GM21786 (cell line): ENCODE data around the gene LRMDA.

Experiments used
- ATAC-seq: cut with Tn5 transposase; IDR thresholded peaks from one replicate; pipeline ENCODE4 v1.9.1; 2021; ENCODE audit not compliant: unreplicated experiment

Gene LRMDA

DNA sequence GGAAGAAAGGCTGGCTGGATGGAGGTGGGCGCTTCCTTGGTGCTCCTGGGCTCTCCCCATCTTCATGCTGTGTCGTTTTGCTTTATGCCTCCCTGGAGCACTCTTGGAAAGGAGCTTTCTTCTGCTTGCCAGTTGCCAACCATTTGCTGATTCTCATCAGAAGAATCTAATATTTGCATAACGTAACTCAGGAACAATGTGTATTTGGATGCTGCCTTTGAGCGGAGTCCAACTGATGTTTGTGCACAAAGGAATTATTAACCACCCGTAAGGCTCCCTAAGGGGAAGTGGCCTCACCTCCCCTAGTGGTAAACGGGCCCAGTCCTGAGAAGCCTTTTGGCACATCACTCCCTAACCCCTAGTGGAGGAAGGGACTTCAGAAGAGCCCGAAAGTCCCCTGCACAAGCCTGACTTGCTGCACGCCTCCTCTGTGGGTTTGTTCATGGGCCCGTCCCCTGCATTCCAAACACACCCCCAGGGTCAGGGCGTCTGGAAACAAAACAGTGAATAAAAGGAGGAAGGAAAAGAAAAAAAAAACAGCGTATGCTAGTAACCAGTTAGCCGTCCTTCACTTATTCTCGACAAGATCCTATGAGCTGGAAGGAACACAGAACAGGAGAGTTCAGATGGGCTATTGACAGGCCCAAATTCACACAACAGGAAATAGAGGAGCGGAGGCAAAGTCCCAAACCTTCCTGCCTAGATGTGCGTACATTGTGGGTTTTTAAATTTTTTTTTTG lies 602.2 kb downstream of the LRMDA start:
- ATAC-seq = no peak

GRCh38 chr10:76034353-76035205 lies 603.2 kb downstream of the LRMDA start:
- no peak for ATAC-seq

- no peak for ATAC-seq
Measured at GRCh38 chr10:76035206-76036110, 604.0 kb downstream of the LRMDA start.

DNA sequence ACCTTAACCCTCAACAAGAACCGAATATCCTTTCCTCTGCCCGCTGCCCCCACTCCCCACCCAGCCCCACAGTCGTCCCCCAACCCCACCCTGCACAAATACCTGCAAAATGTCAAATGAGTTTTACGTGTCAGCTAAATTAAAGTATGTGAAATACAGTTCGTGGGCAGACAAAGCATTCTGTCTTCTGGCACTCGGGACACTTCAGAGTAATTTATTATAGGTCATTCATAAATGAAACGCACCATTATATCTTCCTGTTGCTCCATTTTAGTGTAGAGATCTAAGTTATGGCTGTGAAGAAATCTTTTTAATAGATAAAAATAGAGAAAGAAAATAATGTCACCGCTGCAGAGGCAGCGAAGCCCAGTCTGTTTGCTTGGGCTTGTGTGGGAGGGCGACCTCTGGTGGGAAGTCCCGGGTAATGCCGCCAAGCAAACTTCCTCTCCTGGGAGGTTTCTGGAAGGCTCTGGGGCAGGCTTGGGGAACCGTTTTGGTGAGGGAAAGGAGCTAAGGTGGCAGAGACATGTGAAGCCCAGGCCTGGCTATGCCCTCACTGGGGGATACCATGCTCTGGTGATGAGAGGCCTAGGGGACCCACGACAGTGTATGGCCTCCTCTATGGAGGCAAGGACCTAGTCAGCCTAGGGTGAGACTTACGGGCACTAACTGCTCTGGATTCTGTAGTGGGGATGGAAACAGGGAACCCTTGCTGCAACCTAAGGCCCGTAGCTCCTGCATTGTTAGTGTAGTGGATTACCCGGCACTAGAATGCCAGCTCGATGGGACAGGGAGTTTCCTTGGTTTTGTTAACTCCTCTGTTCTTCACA lies 604.9 kb downstream of the LRMDA start:
- ATAC-seq = peak; percentile 81

GRCh38 chr10:76036962-76037361 lies 605.5 kb downstream of the LRMDA start:
- ATAC-seq = no peak

DNA sequence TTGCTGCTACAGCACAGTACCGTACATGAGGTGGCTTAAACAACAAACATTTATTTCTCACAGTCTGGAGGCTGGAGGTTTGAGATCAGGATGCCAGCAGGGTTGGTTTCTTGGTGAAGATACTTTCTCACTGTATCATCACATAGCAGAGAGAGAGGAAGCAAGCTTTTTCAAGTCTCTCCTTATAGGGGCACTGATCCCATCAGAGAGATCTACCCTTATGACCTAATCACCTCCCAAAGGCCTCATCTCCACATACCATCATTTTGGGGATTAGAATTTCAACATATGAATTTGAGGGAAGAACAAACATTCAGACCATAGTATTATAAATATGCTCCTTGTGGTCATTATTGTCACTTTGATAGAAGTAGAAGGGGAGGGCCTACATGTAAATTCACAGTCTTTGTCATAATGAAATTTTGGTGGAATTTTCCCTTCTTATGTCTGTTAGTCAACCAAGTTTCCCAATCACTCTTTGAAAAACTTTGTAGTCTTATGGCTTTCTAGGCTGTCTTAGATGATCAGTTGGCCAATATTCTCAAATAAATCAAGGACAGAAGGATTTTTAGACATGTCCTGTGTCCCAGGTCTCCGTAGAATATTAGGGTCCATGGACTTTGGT lies 606.2 kb downstream of the LRMDA start:
- no peak for ATAC-seq

- ATAC-seq = no peak
Measured at GRCh38 chr10:76038696-76039095, 607.3 kb downstream of the LRMDA start.

GRCh38 chr10:76040107-76040829 lies 608.8 kb downstream of the LRMDA start:
- ATAC-seq = no peak

- ATAC-seq = no peak
Measured at GRCh38 chr10:76040830-76041220, 609.4 kb downstream of the LRMDA start.

- no peak for ATAC-seq
Measured at GRCh38 chr10:76041551-76041950, 610.1 kb downstream of the LRMDA start.

DNA sequence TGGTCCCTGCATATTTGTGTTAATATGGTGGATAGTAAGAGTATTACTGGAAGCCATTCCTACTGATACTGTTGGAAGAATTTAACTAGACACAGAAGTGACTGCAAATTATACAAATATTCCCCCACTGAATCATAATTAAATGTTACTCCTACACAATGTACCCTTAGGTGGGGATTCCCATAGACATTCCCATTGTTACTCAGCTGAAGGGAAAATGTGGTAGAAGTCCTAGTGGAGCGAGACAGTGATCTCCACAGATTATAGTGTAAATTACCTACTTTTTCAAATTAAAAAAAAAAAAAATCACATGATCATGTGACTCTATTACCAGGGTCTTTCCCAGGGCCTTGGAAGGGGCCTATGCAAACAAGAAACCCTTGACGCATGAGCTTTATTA lies 611.8 kb downstream of the LRMDA start:
- no peak for ATAC-seq

DNA sequence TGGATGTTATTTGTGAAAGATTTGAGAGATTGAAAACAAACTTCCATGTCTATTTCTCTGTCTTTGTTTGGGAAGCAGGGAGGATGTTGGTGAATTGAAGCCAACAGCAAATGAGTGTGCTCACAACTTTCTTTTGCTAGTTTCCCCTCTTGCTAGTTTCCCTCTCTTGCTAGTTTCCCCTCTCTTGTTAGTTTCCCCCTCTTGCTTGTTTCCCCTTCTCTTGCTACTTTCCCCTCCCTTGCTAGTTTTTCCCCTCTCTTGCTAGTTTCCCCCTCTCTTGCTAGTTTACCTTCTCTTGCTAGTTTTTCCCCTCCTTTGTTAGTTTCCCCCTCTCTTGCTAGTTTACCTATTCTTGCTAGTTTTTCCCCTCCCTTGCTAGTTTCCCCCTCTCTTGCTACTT lies 613.3 kb downstream of the LRMDA start:
- ATAC-seq = no peak

- ATAC-seq = no peak
Measured at GRCh38 chr10:76045174-76045573, 613.8 kb downstream of the LRMDA start.

GRCh38 chr10:76047521-76047920 lies 616.1 kb downstream of the LRMDA start:
- ATAC-seq = no peak

DNA sequence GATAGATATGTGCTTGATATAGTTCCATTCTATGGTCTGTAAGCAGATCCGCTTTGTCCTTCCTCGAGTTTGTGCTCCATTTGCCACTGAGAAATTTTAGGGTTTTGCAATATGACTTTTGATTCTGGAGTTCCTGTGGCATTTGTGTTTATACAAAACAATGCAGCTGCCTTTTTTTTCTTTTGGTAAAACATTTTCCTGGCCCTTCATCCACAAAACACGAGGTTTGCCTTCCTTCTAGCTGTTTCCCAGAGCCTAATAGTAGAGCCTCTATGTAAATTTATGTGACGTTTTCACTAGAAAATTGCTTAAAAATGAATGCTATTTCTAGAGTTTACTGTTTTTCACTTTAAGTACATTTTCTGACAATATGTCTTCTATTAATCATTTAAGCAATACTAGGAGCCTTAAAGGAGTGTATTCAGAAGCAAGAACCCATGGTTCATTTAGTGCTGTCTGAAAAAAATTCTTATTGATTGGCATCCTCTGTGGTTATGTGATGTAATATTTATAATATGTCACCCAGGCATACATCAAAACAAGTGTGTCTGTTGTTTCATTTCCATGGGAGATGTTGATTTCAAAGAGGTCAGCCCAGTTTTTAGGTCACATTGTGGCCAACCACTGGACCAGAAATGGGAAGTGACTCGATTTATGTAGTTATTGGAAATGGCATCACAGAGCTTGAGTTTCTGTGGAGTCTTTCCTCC lies 618.3 kb downstream of the LRMDA start:
- no peak for ATAC-seq

DNA sequence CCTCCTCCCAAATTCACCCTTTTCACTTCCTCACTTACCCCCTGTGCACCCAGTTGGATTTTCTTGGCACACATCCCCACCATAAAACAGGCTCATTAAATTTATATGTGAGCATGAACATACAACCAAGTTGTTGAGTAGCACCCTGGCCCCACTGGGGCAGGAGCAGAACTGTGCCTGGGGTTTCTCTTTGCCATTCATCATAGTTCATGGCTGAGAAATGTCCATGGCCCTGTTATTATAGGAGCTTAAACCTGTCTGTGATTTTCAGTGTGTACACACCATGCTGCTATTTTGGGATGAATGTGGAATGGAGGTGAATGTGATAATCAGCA lies 618.8 kb downstream of the LRMDA start:
- no peak for ATAC-seq

DNA sequence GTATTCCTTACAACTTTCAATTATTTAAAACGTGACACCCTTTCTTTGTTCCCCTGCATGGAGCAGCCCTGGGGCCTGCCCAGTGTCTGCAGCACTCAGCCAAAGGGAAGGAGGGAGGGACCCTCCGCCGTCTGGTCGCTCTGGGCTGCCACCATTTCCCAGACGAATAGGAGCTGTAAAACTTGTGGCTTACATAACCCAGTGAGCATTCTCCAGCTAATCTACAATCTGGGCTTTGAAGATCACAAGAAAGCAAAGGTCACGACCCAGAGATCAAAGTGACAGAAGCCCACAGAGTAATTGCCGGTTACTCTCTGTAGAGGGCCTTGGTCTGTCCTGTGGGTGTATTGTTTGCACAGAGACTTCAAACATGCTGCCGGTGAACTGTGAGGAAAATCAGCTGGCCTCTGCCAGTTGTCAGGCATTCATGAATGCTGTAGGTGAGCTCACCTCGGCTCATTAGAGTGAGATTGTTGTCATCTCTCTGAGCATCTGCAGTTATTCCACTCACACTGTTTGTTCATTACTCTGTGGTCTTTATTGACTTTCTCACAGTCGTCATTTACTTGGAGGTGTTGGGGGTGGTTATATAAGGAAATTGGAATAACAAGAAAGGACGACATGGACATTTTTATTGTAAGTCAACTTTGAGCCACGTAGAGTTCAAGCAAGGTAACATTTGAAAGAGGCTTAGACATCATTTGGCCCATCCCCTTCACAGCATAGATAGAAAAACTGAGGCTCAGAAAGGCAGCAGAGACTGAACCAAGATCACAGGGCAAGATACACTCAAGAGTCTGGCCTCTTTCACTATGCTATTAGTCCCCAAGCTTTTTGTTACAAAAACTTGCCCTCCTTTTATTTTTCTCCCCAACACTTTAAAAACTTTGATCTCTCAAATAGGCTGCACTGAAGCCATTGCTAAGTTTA lies 619.8 kb downstream of the LRMDA start:
- ATAC-seq = no peak
